ENCODE measurements around the gene TMEM135.
"Not testable (repeated sequence)": the region's sequence is repeated elsewhere in the genome, so short reads cannot be mapped to it uniquely, and the experiment has no call there.

The TMEM135 gene

GRCh38 chr11:87083029-87083428 lies 45.3 kb downstream of the TMEM135 start:
- H3K4me3 ChIP-seq (ENCODE audit: low read depth, low read length): no peak overlapping the region
- no peak overlapping the region for H3K27ac ChIP-seq
- TF ChIP-seq CTCF (IDR thresholded peaks at IDR 0.05; ENCODE audit: low read depth, low read length): no peak

GRCh38 chr11:87092159-87092558 lies 54.4 kb downstream of the TMEM135 start:
- Histone ChIP-seq H3K27ac (no peak overlapping the region), H3K36me3 (peaks cover 3% of the 10 kb centered on the region; the same call in 1 of the 2 replicates), H3K4me3 (ENCODE audit: low read depth, low read length) (no peak overlapping the region), H3K27me3 (ENCODE audit: insufficient read depth, low read depth, severe bottlenecking) (no peaks in the 10 kb centered on the region), H3K9me3 (ENCODE audit: severe bottlenecking) (no peaks in the 10 kb centered on the region)
- no peak for DNase-seq
- no peak for TF ChIP-seq CTCF (IDR thresholded peaks at IDR 0.05; ENCODE audit: low read depth, low read length)

More at GRCh38 chr11:87083029-87083428, 45.3 kb downstream of the TMEM135 start:
- DNase-seq: peak; percentile 10
- no peaks in the 10 kb centered on the region for H3K27me3 ChIP-seq (ENCODE audit: insufficient read depth, low read depth, severe bottlenecking)
- H3K36me3 ChIP-seq: 0 out of 2 replicates have a peak, but pooled peaks cover 4% of the 10 kb centered on the region
- peaks cover 2% of the 10 kb centered on the region for H3K9me3 ChIP-seq (ENCODE audit: severe bottlenecking)

- DNase-seq: no peak
- Histone ChIP-seq H3K27ac (no peak overlapping the region), H3K27me3 (ENCODE audit: insufficient read depth, low read depth, severe bottlenecking) (no peaks in the 10 kb centered on the region), H3K36me3 (peaks cover 3% of the 10 kb centered on the region; the same call in 1 of the 2 replicates), H3K9me3 (ENCODE audit: severe bottlenecking) (no peaks in the 10 kb centered on the region), H3K4me3 (ENCODE audit: low read depth, low read length) (no peak overlapping the region)
- no peak for TF ChIP-seq CTCF (IDR thresholded peaks at IDR 0.05; ENCODE audit: low read depth, low read length)
These were observed 54.8 kb downstream of the TMEM135 start for GRCh38 chr11:87092567-87092966.

- peak; percentile 42 for DNase-seq
- Histone ChIP-seq H3K4me3 (ENCODE audit: low read depth, low read length) (no peak overlapping the region), H3K27ac (no peak overlapping the region), H3K27me3 (ENCODE audit: insufficient read depth, low read depth, severe bottlenecking) (no peaks in the 10 kb centered on the region), H3K9me3 (ENCODE audit: severe bottlenecking) (no peaks in the 10 kb centered on the region), H3K36me3 (peaks cover 6% of the 10 kb centered on the region; the same call in 1 of the 2 replicates)
- peak; percentile 90 for TF ChIP-seq CTCF (IDR thresholded peaks at IDR 0.05; ENCODE audit: low read depth, low read length)
These were observed 59.8 kb downstream of the TMEM135 start for GRCh38 chr11:87097582-87097981.

- Histone ChIP-seq H3K27me3 (ENCODE audit: insufficient read depth, low read depth, severe bottlenecking) (no peaks in the 10 kb centered on the region), H3K9me3 (ENCODE audit: severe bottlenecking) (no peaks in the 10 kb centered on the region), H3K4me3 (ENCODE audit: low read depth, low read length) (no peak overlapping the region), H3K36me3 (peaks cover 3% of the 10 kb centered on the region; the same call in 1 of the 2 replicates), H3K27ac (no peak overlapping the region)
- no peak for DNase-seq
- no peak for TF ChIP-seq CTCF (IDR thresholded peaks at IDR 0.05; ENCODE audit: low read depth, low read length)
These were observed 64.3 kb downstream of the TMEM135 start for GRCh38 chr11:87101956-87102580.

- H3K9me3 ChIP-seq (ENCODE audit: severe bottlenecking); H3K36me3 ChIP-seq; DNase-seq; H3K27ac ChIP-seq; H3K27me3 ChIP-seq (ENCODE audit: insufficient read depth, low read depth, severe bottlenecking); H3K4me3 ChIP-seq (ENCODE audit: low read depth, low read length): not testable (repeated sequence)
These were observed 68.1 kb downstream of the TMEM135 start for GRCh38 chr11:87105826-87106225.

GRCh38 chr11:87107379-87107778 lies 69.6 kb downstream of the TMEM135 start:
- H3K9me3 ChIP-seq (ENCODE audit: severe bottlenecking); DNase-seq; H3K4me3 ChIP-seq (ENCODE audit: low read depth, low read length); H3K36me3 ChIP-seq; H3K27ac ChIP-seq; H3K27me3 ChIP-seq (ENCODE audit: insufficient read depth, low read depth, severe bottlenecking): not testable (repeated sequence)

All from WERI-Rb-1 (cell line).